OCI-M1 (cell line): ENCODE data around the gene KBTBD12.
A peak's percentile ranks its signal among the peaks of the same experiment; 100 is the strongest.

Experiments
- DNase-seq: peaks from one replicate; lab custom pipeline; 2025; lab: John Stamatoyannopoulos, UW

KBTBD12 gene

DNA sequence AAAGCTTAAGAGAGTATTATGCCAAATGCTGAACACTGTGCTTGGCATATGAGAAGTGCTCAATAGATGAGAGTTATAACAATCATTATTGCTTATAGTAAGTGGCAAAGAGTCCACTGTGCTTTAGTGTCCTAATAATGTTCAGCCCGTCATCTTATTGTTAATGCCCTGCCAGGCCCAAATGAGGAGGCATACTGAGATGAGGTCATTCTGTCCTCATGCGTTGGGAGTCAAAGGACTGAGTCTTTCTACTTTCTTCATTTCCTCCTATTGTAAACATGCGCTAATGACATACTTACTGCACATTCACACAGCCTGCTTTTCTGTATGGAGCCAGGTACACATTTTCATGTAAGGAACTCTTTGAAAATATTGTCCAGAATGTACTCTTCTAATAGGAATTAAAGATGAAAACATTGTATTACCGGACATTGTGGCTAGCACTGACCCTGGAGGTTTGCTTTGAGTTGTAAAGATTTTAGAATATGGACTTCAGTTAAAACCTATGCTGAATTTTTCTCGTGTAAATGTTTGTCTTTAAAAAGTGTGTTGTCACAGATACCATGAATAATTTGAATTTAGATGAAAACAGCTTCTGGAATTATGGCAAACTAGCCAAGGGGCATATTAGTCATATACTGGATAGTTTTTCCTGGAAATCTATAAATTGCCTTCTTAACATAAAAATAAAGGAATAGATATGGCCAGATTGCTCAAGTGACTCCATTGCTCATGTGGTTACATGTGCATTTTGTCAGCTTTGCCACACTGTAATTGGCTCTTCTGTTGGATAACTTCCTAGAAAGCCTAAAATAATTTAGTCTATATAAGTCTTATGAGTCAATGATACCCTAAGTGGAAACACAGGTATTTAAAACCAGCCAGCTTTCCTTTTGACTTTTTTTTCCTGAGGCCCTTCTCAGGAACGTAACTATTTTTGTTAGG is 38.3 kb downstream of the KBTBD12 start:
- DNase-seq: peak; percentile 23

DNA sequence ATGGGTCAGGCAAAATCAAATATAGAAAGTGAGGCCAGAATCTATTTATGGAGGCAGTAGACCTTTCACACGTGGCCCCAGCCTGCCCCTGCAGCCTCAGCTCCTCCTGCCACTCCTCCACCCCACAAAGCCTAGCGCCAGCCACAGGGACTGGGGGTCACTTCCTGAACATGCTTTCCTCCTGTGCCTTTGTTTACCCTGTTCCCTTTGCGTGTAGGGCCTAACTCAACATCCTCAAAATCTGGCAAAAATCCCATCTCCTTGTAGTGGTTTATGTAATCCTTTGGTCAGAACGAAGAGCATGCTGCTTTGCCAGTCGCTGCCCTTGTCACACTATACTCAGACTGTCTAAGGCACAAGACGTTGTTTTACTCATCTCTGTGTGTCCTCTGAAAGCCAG is 39.6 kb downstream of the KBTBD12 start:
- DNase-seq: no peak

DNA sequence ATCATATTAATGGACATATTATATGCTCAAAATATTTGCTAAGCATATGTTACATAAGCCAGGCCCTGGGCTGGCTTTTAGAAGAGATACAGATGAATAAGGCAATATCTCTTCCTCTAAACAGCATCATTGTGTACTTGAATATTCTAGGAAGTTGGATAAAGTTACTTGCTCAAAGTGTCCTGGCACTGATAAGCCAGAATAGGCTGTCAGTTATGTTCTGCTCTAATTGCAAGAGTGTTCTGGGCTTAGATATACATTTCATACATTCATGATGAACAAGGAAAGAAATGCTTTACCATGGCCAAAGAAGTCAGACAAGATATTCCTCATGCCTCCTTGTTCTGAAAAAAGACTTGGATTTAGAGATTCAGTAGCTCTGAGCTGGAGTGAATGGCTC is 40.7 kb downstream of the KBTBD12 start:
- peak; percentile 79 for DNase-seq

DNA sequence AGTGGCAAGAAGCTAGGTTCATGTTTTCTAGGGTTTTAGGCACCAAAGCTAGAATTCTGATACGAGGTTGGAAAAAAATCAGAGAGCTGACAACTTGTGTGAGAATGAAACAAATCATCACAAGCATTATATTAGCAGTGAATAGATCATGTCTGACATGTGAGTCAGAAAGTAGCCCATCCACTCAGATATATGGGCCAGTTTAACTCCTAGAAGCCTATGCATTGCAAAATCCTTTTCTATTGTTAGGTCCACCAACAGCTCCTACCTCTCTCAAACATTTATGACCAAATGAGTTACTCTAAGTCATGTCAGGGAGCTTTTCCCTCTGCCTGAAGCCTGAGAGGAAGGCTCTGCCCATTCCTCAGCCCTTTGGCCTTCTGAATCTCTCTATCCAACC is 44.0 kb downstream of the KBTBD12 start:
- no peak for DNase-seq

DNA sequence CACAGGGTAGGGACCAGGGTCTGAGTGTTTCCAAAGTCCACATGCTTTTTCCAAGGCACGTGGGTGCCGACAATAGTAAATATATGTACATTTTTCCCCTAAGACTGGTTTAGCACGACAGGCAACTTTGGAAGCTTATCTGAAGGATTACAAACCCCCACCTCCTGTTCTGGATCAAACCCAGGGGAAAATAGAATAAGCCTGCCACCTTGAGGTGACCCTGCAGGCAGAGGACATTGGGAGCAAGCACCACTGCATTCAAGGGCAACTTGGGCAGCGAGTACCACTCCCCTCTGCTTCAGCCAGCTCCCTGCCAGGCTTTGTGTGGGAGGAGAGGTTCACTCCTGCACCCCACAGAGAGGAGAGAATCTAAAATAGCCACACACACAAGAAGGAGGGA is 44.8 kb downstream of the KBTBD12 start:
- peak; percentile 79 for DNase-seq

DNA sequence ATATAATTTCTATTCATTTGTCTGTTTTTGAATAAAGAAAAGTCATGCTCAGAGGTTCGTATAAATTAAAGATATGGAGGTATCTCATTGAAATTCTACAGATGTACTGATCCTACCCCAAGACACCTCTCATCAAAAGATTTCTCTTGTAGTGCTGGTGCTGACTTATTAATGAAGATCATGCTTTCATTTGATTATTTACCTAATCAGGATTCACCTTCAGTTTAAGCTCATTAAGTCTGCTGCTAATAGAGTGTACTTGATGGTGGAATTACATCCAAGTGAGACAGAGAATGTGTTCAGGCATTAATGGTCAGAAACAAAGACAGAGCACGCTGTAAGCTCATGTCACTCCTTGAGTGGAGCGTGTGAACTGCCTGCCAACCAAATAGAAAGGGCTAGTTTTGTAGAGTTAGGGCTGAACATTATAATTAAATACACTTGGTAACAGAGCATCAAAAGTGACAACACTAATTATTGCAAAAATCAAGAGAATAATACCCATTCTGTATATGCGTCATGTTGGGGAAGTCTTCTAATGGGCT is 45.5 kb downstream of the KBTBD12 start:
- no peak for DNase-seq

DNA sequence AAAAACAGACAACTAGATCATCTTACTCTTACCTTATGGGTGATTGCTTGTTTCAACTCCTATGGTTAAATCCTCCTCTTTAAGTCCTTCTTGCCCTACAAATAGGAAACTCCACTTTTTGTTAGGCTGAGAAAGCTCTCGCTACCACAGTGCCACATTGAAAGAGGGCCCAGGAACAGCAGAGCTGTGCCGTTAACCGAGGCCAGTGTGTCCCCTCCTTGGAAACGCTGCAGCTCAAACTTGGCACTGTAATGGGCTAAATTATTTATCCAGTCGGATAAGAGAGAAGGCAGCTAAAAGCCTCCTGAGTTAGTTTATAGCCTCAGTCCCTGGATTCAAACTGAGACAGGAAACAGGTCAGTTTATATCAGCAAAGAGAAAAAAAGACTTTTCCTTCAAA is 46.1 kb downstream of the KBTBD12 start:
- DNase-seq: no peak

DNA sequence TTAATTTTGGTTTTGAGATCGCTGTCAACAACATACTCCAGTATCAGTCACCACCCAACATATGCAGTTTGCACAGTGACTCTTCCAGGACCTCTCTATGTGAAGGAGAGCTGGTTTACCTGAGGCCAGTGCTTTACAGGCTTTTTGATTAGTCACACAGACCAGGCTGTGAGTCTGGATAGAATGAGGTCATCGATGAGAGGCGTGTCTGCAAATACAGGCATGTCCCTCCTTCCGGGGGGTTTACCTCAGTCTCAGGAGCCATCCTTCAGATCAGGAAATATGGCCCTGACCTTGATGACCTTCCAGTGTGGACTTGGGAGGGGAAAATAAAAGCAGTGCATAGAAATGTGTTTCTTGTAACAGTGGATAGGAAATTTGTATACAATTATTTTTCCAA is 46.9 kb downstream of the KBTBD12 start:
- no peak for DNase-seq

DNA sequence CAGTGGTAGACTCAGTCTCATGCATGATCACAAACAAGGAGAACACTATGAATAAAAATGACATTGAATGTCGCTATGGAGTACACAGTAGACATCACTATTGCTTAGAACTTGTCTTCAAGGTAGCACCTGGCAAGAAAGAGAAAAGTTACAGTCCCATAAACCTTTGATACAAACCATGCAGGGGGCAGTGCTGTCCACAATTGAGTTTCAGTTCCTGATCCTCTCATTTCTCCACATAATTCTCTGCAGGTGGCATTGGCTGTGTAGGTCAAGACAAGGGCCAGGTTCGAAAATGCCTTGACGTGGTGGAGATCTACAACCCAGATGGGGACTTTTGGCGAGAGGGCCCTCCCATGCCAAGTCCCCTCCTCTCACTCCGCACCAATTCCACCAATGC is 47.9 kb downstream of the KBTBD12 start:
- DNase-seq: no peak

DNA sequence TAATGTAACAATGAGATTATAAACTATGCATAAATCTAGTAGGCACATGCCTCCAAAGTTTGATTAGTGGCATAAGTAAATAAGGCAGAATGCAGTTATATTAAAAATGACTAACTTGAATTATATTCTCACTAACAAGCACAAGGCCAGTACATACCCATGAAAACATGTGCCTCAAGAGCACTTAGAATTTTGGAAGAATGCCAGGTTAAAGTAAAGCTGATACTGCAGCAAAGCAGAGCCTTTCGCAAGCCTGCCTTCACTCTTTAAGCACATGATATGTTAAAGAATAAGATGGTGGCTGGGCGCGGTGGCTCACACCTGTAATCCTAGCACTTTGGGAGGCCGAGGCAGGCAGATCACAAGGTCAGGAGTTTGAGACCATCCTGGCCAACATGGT is 49.0 kb downstream of the KBTBD12 start:
- DNase-seq: peak; percentile 31

DNA sequence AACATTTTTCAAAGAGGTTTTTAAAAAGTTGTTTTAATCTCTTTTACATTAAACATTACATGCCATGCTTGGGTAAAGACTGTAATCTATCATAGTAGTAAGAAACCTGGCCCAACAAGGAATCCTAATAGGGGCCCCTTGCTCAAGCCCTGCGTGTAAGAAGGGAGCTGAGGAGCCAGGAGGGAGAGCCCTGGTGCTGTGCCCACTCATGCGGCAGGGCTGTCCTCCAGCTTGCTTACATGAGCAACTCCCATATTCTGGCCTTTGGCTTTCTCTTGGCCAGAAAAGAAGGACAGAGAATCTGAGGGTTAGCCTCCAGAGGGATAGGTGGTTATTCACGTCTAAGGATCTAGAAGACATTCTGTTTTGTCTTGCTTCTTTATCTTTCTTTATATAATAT is 49.8 kb downstream of the KBTBD12 start:
- no peak for DNase-seq

DNA sequence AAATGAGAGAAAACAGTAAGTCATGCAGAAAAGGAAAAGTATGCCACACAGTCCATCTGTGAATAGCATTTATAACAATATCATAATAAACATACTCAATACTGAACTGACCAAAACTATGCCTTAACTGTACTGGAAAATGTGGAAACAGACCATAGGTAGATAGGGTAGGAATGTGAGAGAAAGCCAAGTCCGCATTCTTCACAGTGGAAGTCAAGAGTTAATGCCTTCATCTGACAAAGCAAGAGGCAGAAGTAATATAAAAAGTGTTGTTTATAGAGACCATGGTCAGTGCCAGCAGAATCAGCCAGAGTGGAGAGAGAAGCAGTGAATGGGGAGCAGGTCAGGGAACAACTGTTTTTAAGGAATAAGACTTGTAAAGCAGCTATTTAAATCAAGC is 52.3 kb downstream of the KBTBD12 start:
- no peak for DNase-seq

DNA sequence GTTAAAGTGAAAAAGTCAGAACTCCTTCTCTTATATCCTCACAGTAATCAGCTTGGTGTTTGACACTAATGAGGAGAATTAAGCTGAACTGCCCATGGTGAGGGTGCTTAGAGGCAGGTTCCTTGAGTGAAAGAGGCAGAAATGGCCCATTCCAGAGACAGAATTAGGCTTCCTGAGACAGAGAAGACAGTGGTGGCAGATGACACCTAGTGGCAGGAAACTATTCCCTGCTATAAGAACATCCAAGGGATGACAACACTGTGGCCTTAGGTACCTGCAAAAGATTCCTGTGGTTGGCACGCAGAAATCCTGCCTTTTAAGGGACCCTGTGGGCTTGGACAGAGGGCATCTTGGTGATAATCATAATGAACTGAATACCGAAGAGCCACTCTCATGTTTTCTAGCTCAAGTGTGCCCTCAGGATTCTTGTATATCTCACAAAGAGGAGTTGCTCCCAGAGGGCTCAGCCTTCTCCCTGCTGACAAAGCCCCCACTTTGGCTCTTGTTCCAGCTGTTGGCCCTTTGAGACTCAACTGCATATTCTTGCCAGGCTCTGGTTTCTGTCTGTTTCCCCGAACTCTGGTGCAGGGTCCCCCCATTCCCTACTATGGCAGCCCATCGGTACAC is 56.0 kb downstream of the KBTBD12 start:
- peak; percentile 78 for DNase-seq

DNA sequence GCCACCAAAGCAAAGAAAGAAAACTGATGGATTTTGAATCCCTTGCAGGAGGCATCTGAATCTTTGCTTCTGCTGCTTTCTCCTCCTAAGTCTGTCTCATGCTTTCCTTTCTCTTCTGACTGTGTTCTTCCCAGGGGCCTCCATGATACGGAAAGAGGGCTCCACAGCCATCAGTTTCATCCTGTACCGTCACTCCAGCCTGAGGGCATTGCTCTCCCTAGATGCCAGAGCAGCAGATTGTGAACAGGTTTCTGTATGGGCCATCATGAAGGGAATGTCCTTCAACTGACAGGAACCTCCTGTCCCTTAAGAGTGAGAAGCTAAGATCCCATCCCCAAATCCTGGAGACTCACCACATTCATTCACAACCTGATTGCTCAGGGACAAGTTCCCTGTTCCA is 59.2 kb downstream of the KBTBD12 start:
- DNase-seq: no peak

DNA sequence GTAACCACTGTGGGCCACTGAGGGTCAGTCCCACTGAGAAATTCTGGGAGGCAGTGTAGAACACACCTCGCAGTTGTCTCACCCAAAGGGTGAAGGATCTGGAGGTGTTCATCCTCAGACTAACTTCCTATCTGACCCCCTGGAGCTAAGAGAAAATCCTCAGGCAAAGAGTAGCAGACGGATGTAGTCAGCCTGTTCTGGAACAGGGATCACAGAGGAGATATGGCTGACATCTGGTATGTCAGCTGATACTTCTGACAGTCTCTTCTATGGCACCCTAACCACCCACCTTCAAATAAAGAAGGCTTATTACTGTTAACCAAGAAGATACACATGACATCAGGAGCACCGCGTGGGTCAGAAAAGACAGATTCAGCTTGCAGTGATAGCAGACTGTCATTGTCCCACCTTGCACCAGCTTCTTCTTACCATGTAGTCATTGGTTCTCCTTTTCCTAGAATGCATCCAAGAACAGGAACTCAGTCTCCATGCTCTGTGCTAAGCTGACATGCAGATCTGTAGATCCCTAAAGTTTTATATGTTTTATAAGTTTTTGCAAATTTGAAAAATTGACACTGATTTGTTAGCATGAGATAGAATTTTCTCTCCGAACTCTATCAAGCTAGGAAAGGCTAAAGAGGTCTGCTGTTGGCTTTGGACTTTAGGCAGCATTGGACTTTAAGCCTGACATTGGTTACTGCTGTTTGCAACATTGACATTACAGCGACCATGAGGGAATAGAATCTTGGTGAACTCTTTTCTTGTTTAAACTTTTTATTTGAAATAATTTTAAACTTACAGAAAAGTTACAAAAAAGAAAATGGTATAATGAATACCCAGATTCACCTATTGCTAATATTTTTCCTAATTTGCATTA is 60.4 kb downstream of the KBTBD12 start:
- peak; percentile 12 for DNase-seq

DNA sequence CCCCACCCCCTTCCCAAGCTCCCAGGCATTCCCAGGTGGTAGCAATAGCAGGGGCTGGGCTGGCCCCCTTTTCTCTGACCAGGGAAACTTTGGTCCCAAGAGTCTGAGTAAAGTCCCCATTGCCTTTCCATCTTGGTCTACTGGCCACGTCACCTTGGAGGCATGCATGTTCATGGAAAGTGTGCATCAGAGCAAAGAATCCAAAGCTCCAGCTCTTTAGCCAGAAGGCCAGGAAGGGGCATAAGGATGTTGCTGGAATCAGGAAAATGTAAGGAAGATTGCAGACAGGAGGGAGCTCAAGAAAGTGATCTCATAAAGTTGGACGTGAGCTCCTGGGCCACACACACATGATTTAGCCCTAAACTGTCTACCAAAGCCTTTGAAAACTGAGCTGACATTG is 63.6 kb downstream of the KBTBD12 start:
- no peak for DNase-seq

DNA sequence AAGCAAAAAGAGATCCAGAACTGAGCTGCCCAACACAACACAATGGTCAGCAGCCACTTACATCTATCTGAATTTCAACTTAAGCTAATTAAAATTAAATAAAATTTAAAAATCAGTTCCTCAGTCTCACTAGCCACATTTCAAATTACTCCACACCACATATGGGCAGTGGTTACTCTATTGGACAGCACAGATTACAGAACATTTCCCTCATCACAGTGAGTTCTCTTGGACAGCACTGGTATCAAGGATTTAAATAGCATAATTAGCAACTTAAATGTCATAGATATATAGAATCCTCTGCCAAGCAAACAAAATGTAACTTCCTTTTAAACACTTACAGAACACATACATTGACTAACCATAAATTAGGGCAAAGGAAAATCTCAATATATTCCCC is 64.4 kb downstream of the KBTBD12 start:
- DNase-seq: no peak

DNA sequence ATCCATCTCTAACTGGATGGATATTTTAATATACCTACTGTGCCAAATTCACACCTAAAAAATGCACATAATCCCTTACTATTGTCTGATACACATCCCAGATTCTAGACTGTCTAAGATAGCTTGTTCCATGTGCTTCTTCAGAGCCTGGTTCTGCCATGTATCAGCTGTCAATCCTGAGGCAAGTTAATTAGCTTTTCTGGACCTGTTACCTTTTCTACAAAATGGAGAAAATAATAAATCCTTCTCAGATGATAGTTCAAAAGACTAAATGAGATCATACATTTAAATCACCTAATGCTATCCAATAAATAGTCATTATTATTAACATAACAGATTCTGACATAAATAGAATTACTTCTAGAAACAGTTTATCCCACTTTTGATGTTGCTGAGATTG is 66.1 kb downstream of the KBTBD12 start:
- DNase-seq: no peak

DNA sequence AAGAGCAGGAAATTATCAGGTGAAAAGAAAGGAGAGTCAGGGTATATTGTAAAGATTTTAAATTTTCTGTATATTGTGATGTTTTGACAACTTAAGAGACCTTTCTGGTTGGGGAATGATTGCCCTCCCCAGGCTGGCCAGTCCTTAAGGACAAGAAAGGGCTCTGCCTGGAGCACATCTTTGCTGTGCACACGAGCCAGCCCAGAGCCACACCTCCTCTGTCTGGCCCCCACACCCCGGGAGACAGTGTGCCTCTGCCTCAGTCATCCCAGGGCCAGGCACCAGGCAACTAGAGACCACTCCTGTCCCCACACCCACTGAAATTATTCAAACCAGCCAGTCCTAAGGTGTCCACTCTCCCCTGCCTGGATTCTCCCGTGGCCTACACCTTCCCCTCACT is 67.1 kb downstream of the KBTBD12 start:
- DNase-seq: no peak

DNA sequence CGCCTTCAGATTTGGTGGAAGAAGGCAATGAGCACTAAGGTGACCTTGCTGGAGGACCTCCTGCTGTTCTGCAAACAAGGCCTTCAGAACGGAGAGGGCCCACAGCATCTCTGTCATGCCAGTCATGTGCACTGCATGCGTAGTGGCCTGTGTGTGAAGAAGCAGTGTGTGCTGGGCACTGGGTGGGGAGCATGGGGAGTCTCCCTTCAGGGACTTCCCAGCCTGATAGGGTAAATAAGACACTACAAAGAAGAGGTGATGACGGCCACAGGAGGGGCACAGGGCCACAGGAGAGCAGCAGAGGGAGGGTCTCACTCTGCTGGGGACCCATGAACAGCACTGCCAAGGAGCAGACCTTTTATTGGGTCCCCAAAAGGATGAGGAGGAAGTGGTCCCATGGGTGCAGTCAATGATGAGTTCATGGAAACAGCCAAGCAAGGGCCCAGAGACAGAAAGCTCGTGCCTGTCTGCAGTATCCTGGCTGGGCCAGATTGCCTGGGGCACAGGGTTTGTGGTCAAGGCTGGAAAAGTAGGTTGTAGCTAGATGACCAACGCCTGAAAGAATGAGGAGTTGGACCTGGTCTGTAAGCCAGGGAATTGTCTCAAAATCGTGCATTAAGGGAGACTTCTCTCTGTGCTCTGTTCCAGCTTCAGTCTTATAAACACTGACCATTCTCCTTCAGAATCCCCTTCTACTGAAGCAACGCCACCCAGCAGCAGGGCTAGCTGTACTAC is 69.4 kb downstream of the KBTBD12 start:
- DNase-seq: no peak

DNA sequence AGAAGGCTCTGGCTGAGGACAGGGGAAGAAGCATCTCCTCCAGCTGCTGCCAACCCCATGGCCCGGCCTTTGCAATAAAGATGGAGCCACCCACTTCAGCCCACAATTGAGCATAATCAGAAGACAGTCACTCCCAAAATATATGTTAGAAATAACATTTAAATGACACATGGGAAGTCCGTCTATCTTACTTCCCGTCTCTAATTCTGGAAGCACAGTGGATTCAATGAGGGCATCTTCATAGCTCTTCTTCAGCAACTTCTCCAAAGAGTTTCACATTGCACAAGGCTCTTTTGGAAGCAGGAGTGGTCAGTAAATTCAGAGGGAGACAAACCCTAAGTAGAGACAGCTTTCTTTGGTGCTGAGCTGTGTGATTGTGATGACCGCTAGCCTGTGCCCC is 70.2 kb downstream of the KBTBD12 start:
- no peak for DNase-seq
